HepG2 (cell line): ENCODE data around the gene TXN. TPM values are rescaled to one million over a fixed set of nuclear protein-coding genes. Genes with fewer than 3 reads are reported as not detected.

Experiments
- CENPBD1 ChIP-seq: sonication (generic); formaldehyde crosslinking; IDR thresholded peaks from 2 replicates; pipeline ENCODE4 v1.8.0; 2022; ENCODE audit warnings: missing genetic modification reagents, low read depth, mild to moderate bottlenecking, borderline replicate concordance
- EHMT2 ChIP-seq: fragments of 200-600 bp; sonication (generic); IDR thresholded peaks from 2 replicates; pipeline ENCODE4 v1.7.0; 2017; ENCODE audit warnings: antibody characterized with exemption, low read depth, low read length, borderline replicate concordance
- MLLT10 ChIP-seq: sonication (generic); formaldehyde crosslinking; IDR thresholded peaks from 2 replicates; pipeline ENCODE4 v1.4.0; 2020; ENCODE audit warnings: missing genetic modification reagents
- MYC ChIP-seq: sonication (generic); formaldehyde crosslinking; IDR thresholded peaks from 2 replicates; pipeline ENCODE4 v1.9.0; 2021; ENCODE audit warnings: missing genetic modification reagents, borderline replicate concordance
- NR1H2 ChIP-seq: sonication (generic); formaldehyde crosslinking; IDR thresholded peaks from 2 replicates; pipeline ENCODE4 v1.8.1; 2022; ENCODE audit warnings: low read depth, missing genetic modification reagents, borderline replicate concordance
- PHF5A ChIP-seq: IDR thresholded peaks from one replicate; pipeline ENCODE4 v1.6.1; 2018; ENCODE audit warnings: low read depth, missing genetic modification reagents; ENCODE audit not compliant: unreplicated experiment
- SMAD9 ChIP-seq: sonication (generic); formaldehyde crosslinking; IDR thresholded peaks from 2 replicates; pipeline ENCODE4 v1.5.1; 2020; ENCODE audit warnings: mild to moderate bottlenecking, missing genetic modification reagents
- SNAPC4 ChIP-seq: sonication (generic); formaldehyde crosslinking; IDR thresholded peaks from 2 replicates; pipeline ENCODE4 v1.4.0; 2020; ENCODE audit warnings: mild to moderate bottlenecking, missing genetic modification reagents
- THAP11 ChIP-seq: IDR thresholded peaks from 2 replicates; pipeline ENCODE4 v1.6.1; 2016; ENCODE audit warnings: missing biosample characterization, missing genetic modification reagents
- ZBTB26 ChIP-seq: IDR thresholded peaks from 2 replicates; pipeline ENCODE4 v1.6.1; 2016; ENCODE audit warnings: missing compliant biosample characterization, missing genetic modification reagents, borderline replicate concordance
- ZBTB38 ChIP-seq: sonication (generic); formaldehyde crosslinking; IDR thresholded peaks from 2 replicates; pipeline ENCODE4 v1.5.1; 2020; ENCODE audit warnings: mild to moderate bottlenecking, missing genetic modification reagents
- ZBTB39 ChIP-seq: sonication (generic); formaldehyde crosslinking; IDR thresholded peaks from 2 replicates; pipeline ENCODE4 v1.5.0; 2020; ENCODE audit warnings: missing genetic modification reagents
- ZNF644 ChIP-seq: IDR thresholded peaks from 2 replicates; pipeline ENCODE4 v1.6.1; 2016; ENCODE audit warnings: low read depth
- polyA plus RNA-seq, 8 experiments: library from polyadenylated mRNA; depleted of rRNA in 3 of 8; stranded (reverse) in 7 of 8; unstranded in 1 of 8; fragments of >200 nt; fragmentation: Illumina TruSeq in 4 of 8; extraction: Trizol in 4 of 8; gene quantifications; 2 replicates each; pipeline versions ENCODE4 v1.2.1 to v1.2.3, GENCODE V29; 2011 to 2016; ENCODE audit warnings: low read depth in 4 of 8, missing spikeins in 1 of 8, mixed read lengths in 1 of 8; ENCODE audit not compliant: insufficient read depth in 1 of 8
- total RNA-seq, 5 experiments: library from RNA; depleted of rRNA; stranded (reverse); fragments of >200 nt; fragmentation: Illumina TruSeq; extraction: Trizol; gene quantifications; 2 replicates each; pipeline ENCODE4 v1.2.3, GENCODE V29; 2016; ENCODE audit warnings: low read depth in 1 of 5

The TXN gene
- total and polyA plus RNA-seq, 2 of the 13 experiments (the other 11 are each of a cell fraction or from before 2014, with no cell fraction given): 364 to 470 TPM

GRCh38 chr9:110261632-110262031, 5.3 kb upstream of the TXN start (continued):
- TF ChIP-seq SNAPC4 (CRISPR knock-in tag): no peak
- no peak for TF ChIP-seq PHF5A
- TF ChIP-seq NR1H2 (CRISPR knock-in tag): no peak
- no peak for TF ChIP-seq THAP11
- TF ChIP-seq ZNF644: no peak
- TF ChIP-seq ZBTB39 (CRISPR knock-in tag): no peak
- TF ChIP-seq CENPBD1: no peak
- TF ChIP-seq SMAD9 (CRISPR knock-in tag): no peak
- TF ChIP-seq EHMT2: no peak
- no peak for TF ChIP-seq ZBTB26 (CRISPR knock-in tag)
- TF ChIP-seq MYC (CRISPR knock-in tag): no peak
- TF ChIP-seq MLLT10 (CRISPR knock-in tag): no peak
- TF ChIP-seq ZBTB38 (CRISPR knock-in tag): no peak
